Measurements from ENCODE around the gene WFIKKN1. TPM values are rescaled to one million over a fixed set of nuclear protein-coding genes. Genes with fewer than 3 reads are reported as not detected.

The WFIKKN1 gene
- total and polyA plus RNA-seq, 2 of the 13 experiments (the other 11 are each of a cell fraction or from before 2014, with no cell fraction given): 1.7 to 4.9 TPM

DNA sequence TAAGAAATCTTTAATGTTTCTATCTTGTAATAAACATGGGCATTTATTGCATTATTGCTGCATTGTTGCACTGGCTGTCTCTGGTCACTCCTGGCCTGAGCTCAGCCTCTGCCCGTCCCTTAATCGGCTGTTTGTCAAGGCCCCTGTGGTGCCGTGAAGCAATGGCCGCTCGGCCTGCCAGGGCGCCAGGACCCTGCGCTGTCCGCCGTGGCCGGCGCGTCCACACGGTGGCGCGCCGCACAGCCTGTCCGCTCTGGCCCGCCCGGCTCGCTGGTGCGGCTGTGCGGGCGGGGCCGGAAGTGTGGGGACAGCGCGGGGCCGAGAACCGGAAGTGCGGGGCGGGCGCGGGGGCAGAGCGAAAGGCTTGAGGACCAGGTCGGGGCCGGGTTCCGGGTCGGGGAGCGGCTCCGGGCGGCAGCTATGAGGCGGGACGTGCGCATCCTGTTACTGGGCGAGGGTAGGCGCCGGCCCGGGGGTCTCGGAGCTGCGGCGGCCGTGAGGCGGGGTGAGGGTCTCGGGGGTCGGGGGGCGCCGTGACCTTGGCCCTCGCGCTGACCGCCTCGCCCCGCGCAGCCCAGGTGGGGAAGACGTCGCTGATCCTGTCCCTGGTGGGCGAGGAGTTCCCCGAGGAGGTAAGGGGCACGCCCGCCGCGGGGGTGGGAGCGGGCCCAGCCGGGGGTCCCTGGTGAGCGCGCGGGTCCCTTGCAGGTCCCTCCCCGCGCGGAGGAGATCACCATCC lies 37.2 kb downstream of the WFIKKN1 start, which contains the start of gene RHOT2 (continued):
- TF ChIP-seq, protein P1, sequence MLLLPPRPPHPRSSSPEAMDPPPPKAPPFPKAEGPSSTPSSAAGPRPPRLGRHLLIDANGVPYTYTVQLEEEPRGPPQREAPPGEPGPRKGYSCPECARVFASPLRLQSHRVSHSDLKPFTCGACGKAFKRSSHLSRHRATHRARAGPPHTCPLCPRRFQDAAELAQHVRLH (CRISPR knock-in tag; IDR thresholded peaks at IDR 0.05; ENCODE audit: borderline replicate concordance, low read depth): peak; percentile 68; the same call in 1 of the 2 replicates
- TF ChIP-seq KLF12 (CRISPR knock-in tag; IDR thresholded peaks at IDR 0.05; ENCODE audit: borderline replicate concordance) (peak; percentile 88; the same call in 1 of the 2 replicates), ZNF431 (CRISPR knock-in tag; IDR thresholded peaks at IDR 0.05; ENCODE audit: borderline replicate concordance, low read depth) (peak; percentile 60; the same call in 1 of the 2 replicates), SKI (IDR thresholded peaks at IDR 0.05; ENCODE audit: partially characterized antibody) (peak; percentile 79), TSC22D2 (CRISPR knock-in tag; IDR thresholded peaks at IDR 0.05; ENCODE audit: borderline replicate concordance) (peak; percentile 92), ETV6 (CRISPR knock-in tag; conservative IDR thresholded peaks at IDR 0.05) (peak; percentile 81), CBFB (CRISPR knock-in tag; IDR thresholded peaks at IDR 0.05) (peak; percentile 74; the same call in 1 of the 2 replicates), ZFX (CRISPR knock-in tag; IDR thresholded peaks at IDR 0.05; ENCODE audit: low read depth) (peak; percentile 89), MIER3 (CRISPR knock-in tag; IDR thresholded peaks at IDR 0.05; ENCODE audit: borderline replicate concordance) (peak; percentile 44; the same call in 1 of the 2 replicates), KLF6 (CRISPR knock-in tag; IDR thresholded peaks at IDR 0.05) (0 out of 2 replicates have a peak, but pooled peaks have one; percentile 58), THAP11 (CRISPR knock-in tag; IDR thresholded peaks at IDR 0.05) (peak; percentile 95), ZSCAN12 (CRISPR knock-in tag; IDR thresholded peaks at IDR 0.05) (0 out of 2 replicates have a peak, but pooled peaks have one; percentile 66), AKAP8 (CRISPR knock-in tag; IDR thresholded peaks at IDR 0.05) (0 out of 2 replicates have a peak, but pooled peaks have one; percentile 72), SMAD1 (CRISPR knock-in tag; IDR thresholded peaks at IDR 0.05; ENCODE audit: borderline replicate concordance, low read depth) (peak; percentile 98), KLF9 (CRISPR knock-in tag; IDR thresholded peaks at IDR 0.05; ENCODE audit: low read depth) (no peak), SRSF1 (optimal IDR thresholded peaks at IDR 0.05; ENCODE audit: low read depth, low read length) (no peak), POLR2G (IDR thresholded peaks at IDR 0.05; ENCODE audit: low read depth, low read length) (peak; percentile 84), CEBPB (IDR thresholded peaks at IDR 0.05; ENCODE audit: borderline replicate concordance, low read depth, low read length) (peak; percentile 73; the same call in 1 of the 2 replicates), MYC (CRISPR knock-in tag; IDR thresholded peaks at IDR 0.05; ENCODE audit: borderline replicate concordance) (peak; percentile 78; the same call in 1 of the 2 replicates), REXO4 (CRISPR knock-in tag; IDR thresholded peaks at IDR 0.05; ENCODE audit: borderline replicate concordance) (no peak), HOXD1 (CRISPR knock-in tag; IDR thresholded peaks at IDR 0.05) (peak; percentile 20; the same call in 1 of the 2 replicates), ZFY (CRISPR knock-in tag; IDR thresholded peaks at IDR 0.05) (peak; percentile 91)
- TF ChIP-seq, protein P2, sequence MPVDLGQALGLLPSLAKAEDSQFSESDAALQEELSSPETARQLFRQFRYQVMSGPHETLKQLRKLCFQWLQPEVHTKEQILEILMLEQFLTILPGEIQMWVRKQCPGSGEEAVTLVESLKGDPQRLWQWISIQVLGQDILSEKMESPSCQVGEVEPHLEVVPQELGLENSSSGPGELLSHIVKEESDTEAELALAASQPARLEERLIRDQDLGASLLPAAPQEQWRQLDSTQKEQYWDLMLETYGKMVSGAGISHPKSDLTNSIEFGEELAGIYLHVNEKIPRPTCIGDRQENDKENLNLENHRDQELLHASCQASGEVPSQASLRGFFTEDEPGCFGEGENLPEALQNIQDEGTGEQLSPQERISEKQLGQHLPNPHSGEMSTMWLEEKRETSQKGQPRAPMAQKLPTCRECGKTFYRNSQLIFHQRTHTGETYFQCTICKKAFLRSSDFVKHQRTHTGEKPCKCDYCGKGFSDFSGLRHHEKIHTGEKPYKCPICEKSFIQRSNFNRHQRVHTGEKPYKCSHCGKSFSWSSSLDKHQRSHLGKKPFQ (CRISPR knock-in tag; IDR thresholded peaks at IDR 0.05; ENCODE audit: insufficient replicate concordance): peak; percentile 79
- TF ChIP-seq, protein P3, sequence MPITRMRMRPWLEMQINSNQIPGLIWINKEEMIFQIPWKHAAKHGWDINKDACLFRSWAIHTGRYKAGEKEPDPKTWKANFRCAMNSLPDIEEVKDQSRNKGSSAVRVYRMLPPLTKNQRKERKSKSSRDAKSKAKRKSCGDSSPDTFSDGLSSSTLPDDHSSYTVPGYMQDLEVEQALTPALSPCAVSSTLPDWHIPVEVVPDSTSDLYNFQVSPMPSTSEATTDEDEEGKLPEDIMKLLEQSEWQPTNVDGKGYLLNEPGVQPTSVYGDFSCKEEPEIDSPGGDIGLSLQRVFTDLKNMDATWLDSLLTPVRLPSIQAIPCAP (CRISPR knock-in tag; IDR thresholded peaks at IDR 0.05; ENCODE audit: low read depth): no peak
- TF ChIP-seq, protein P4, sequence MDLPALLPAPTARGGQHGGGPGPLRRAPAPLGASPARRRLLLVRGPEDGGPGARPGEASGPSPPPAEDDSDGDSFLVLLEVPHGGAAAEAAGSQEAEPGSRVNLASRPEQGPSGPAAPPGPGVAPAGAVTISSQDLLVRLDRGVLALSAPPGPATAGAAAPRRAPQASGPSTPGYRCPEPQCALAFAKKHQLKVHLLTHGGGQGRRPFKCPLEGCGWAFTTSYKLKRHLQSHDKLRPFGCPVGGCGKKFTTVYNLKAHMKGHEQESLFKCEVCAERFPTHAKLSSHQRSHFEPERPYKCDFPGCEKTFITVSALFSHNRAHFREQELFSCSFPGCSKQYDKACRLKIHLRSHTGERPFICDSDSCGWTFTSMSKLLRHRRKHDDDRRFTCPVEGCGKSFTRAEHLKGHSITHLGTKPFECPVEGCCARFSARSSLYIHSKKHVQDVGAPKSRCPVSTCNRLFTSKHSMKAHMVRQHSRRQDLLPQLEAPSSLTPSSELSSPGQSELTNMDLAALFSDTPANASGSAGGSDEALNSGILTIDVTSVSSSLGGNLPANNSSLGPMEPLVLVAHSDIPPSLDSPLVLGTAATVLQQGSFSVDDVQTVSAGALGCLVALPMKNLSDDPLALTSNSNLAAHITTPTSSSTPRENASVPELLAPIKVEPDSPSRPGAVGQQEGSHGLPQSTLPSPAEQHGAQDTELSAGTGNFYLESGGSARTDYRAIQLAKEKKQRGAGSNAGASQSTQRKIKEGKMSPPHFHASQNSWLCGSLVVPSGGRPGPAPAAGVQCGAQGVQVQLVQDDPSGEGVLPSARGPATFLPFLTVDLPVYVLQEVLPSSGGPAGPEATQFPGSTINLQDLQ (CRISPR knock-in tag; IDR thresholded peaks at IDR 0.05): no peak; the same call in 1 of the 2 replicates
